Fibroblast of lung (primary cell): Measurements from ENCODE around the gene BCO1. TPM values are rescaled to one million over a fixed set of nuclear protein-coding genes. Genes with fewer than 3 reads are reported as not detected.

ENCODE experiments used
- DNase-seq, 2 donors: peaks; one replicate each; pipeline versions ENCODE4 v3.0.0 to v3.0.0-alpha.2; 2010; ENCODE audit warnings: low read depth in 2 of 2
- H2AFZ ChIP-seq: 2 replicates; pipeline ENCODE4 v1.5.1; 2012; ENCODE audit warnings: low read length, control low read depth, inconsistent platforms
- H3K27ac ChIP-seq: 2 replicates; pipeline ENCODE4 v1.5.1; 2011; ENCODE audit warnings: low read length, control low read depth; ENCODE audit not compliant: insufficient read depth
- H3K27me3 ChIP-seq: 2 replicates; pipeline ENCODE4 v1.5.1; 2011; ENCODE audit warnings: mild to moderate bottlenecking, low read length; ENCODE audit not compliant: control insufficient read depth, insufficient read depth
- H3K36me3 ChIP-seq: 2 replicates; pipeline ENCODE4 v1.5.1; 2011; ENCODE audit warnings: low read length; ENCODE audit not compliant: control insufficient read depth, insufficient read depth
- H3K4me1 ChIP-seq: 2 replicates; pipeline ENCODE4 v1.5.1; 2011; ENCODE audit warnings: low read length; ENCODE audit not compliant: control insufficient read depth, insufficient read depth; ENCODE audit errors: extremely low read depth
- H3K4me2 ChIP-seq: 2 replicates; pipeline ENCODE4 v1.5.1; 2011; ENCODE audit warnings: low read length, control low read depth; ENCODE audit not compliant: insufficient read depth; ENCODE audit errors: extremely low read depth
- H3K4me3 ChIP-seq, 4 experiments: fragments of 200-600 bp in 1 of 4; sonication (generic) in 1 of 4; replicated peaks in 1 of 4; 2 replicates each; pipeline ENCODE4 v1.5.1; 2011 to 2016; ENCODE audit warnings: low read length in 4 of 4, low read depth in 3 of 4, mild to moderate bottlenecking in 3 of 4, control low read depth in 2 of 4, inconsistent platforms in 1 of 4, mixed read lengths in 1 of 4; ENCODE audit not compliant: insufficient read depth in 1 of 4; ENCODE audit errors: control extremely low read depth in 1 of 4
- H3K79me2 ChIP-seq: 2 replicates; pipeline ENCODE4 v1.5.1; 2012; ENCODE audit warnings: mild to moderate bottlenecking, low read length, inconsistent platforms; ENCODE audit not compliant: control insufficient read depth, insufficient read depth
- H3K9ac ChIP-seq: 2 replicates; pipeline ENCODE4 v1.5.1; 2011; ENCODE audit warnings: mild to moderate bottlenecking, low read length, control low read depth; ENCODE audit not compliant: insufficient read depth
- H3K9me3 ChIP-seq: 2 replicates; pipeline ENCODE4 v1.5.1; 2012; ENCODE audit warnings: low read depth, low read length; ENCODE audit not compliant: control insufficient read depth, insufficient read depth
- H4K20me1 ChIP-seq: 2 replicates; pipeline ENCODE4 v1.5.1; 2011; ENCODE audit warnings: low read length; ENCODE audit not compliant: control insufficient read depth, insufficient read depth; ENCODE audit errors: extremely low read depth
- CTCF ChIP-seq, 2 donors: IDR thresholded peaks in 1 of 2; conservative IDR thresholded peaks in 1 of 2; 1 replicate in 1 of 2; 2 replicates in 1 of 2; pipeline ENCODE4 v1.5.1; 2011 to 2012; ENCODE audit warnings: low read length in 2 of 2, control low read depth in 1 of 2, inconsistent platforms in 1 of 2, low read depth in 1 of 2, mild to moderate bottlenecking in 1 of 2
- EZH2 ChIP-seq: IDR thresholded peaks from 2 replicates; pipeline ENCODE4 v1.5.1; 2012; ENCODE audit warnings: low read length, control low read depth, mild to moderate bottlenecking; ENCODE audit errors: missing control alignments
- polyA plus RNA-seq, 2 donors: library from polyadenylated mRNA; depleted of rRNA in 1 of 2; stranded (reverse) in 1 of 2; unstranded in 1 of 2; fragments of >200 nt; gene quantifications; 2 replicates each; pipeline ENCODE4 v1.2.1, GENCODE V29; 2011 to 2012; ENCODE audit warnings: missing spikeins in 1 of 2
- total RNA-seq: library from RNA; depleted of rRNA; stranded (reverse); fragments of >200 nt; gene quantifications from 2 replicates; pipeline ENCODE4 v1.2.1, GENCODE V29; 2014

The BCO1 gene
- total and polyA plus RNA-seq, 2 donors (not counting 1 experiment from before 2014, with no cell fraction given), result under 0.01 to 0.05 TPM

- Histone ChIP-seq H3K4me2 (no peak overlapping the region), H2AFZ (no peak overlapping the region)
- peak in 1 of 2 donors; percentile 54 for DNase-seq
Measured at GRCh38 chr16:81280393-81280792, 41.9 kb downstream of the BCO1 start.

GRCh38 chr16:81283044-81283443, 44.6 kb downstream of the BCO1 start:
- DNase-seq, result no peak
- TF ChIP-seq EZH2 (no peak), CTCF (conservative IDR thresholded peaks at IDR 0.05 in 1 of 2, IDR thresholded peaks at IDR 0.05 in 1 of 2; ENCODE audit: low read depth in 1 of 2, low read length in 2 of 2) (no peak)
- Histone ChIP-seq H2AFZ (no peak overlapping the region), H3K4me2 (no peak overlapping the region), H3K36me3 (no peaks in the 10 kb centered on the region), H3K9ac (no peak overlapping the region), H3K9me3 (no peaks in the 10 kb centered on the region), H3K4me3 (no peak overlapping the region), H3K27me3 (no peaks in the 10 kb centered on the region), H3K4me1 (no peaks in the 10 kb centered on the region), H3K79me2 (no peaks in the 10 kb centered on the region), H3K27ac (no peak overlapping the region), H4K20me1 (no peaks in the 10 kb centered on the region)

More at GRCh38 chr16:81280393-81280792, 41.9 kb downstream of the BCO1 start:
- H3K27me3 ChIP-seq, result no peaks in the 10 kb centered on the region
- H3K4me3 ChIP-seq, result no peak overlapping the region
- TF ChIP-seq EZH2, result no peak
- TF ChIP-seq CTCF (conservative IDR thresholded peaks at IDR 0.05 in 1 of 2, IDR thresholded peaks at IDR 0.05 in 1 of 2; ENCODE audit: low read depth in 1 of 2, low read length in 2 of 2), result no peak
- no peaks in the 10 kb centered on the region for H3K79me2 ChIP-seq
- no peaks in the 10 kb centered on the region for H3K4me1 ChIP-seq
- no peaks in the 10 kb centered on the region for H3K36me3 ChIP-seq
- no peaks in the 10 kb centered on the region for H3K9me3 ChIP-seq
- no peak overlapping the region for H3K27ac ChIP-seq
- no peaks in the 10 kb centered on the region for H4K20me1 ChIP-seq
- no peak overlapping the region for H3K9ac ChIP-seq

GRCh38 chr16:81284995-81285600, 46.6 kb downstream of the BCO1 start:
- Histone ChIP-seq H3K4me1 (no peaks in the 10 kb centered on the region), H3K79me2 (no peaks in the 10 kb centered on the region), H3K36me3 (no peaks in the 10 kb centered on the region), H3K9ac (no peak overlapping the region), H3K27me3 (no peaks in the 10 kb centered on the region), H3K27ac (no peak overlapping the region), H3K4me2 (no peak overlapping the region), H3K4me3 (no peak overlapping the region), H4K20me1 (no peaks in the 10 kb centered on the region), H3K9me3 (no peaks in the 10 kb centered on the region), H2AFZ (no peak overlapping the region)
- no peak for DNase-seq
- TF ChIP-seq CTCF (conservative IDR thresholded peaks at IDR 0.05 in 1 of 2, IDR thresholded peaks at IDR 0.05 in 1 of 2; ENCODE audit: low read depth in 1 of 2, low read length in 2 of 2), result no peak
- no peak for TF ChIP-seq EZH2
